Right renal pelvis (tissue), 4 donors: Measurements from ENCODE around the gene TSPAN11. TPM values are rescaled to one million over a fixed set of nuclear protein-coding genes. Genes with fewer than 3 reads are reported as not detected.
"Not testable (repeated sequence)": the region's sequence is repeated elsewhere in the genome, so short reads cannot be mapped to it uniquely, and the experiment has no call there.

ENCODE experiments used
- DNase-seq, 4 donors: peaks; one replicate each; pipeline ENCODE4 v3.0.0-alpha.2; 2013; ENCODE audit warnings: low read depth in 4 of 4, low spot score in 3 of 4, missing footprints in 1 of 4
- polyA plus RNA-seq, 4 donors: library from polyadenylated mRNA; unstranded; fragments of 120-200 nt; gene quantifications; one replicate each; pipeline ENCODE4 v1.2.1, GENCODE V29; 2013; ENCODE audit not compliant: insufficient read length in 4 of 4

Gene TSPAN11
- polyA plus RNA-seq, 4 donors = 4.0 to 7.5 (median 5.3) TPM

GRCh38 chr12:30999723-31000122 is 73.2 kb downstream of the TSPAN11 start:
- DNase-seq = no peak

- no peak for DNase-seq
Measured at GRCh38 chr12:31000751-31001150, 74.2 kb downstream of the TSPAN11 start.

- no peak for DNase-seq
Measured at GRCh38 chr12:31001581-31002360, 75.2 kb downstream of the TSPAN11 start.

- no peak for DNase-seq
Measured at GRCh38 chr12:31002361-31002725, 75.8 kb downstream of the TSPAN11 start.

GRCh38 chr12:31002999-31003398 is 76.5 kb downstream of the TSPAN11 start:
- DNase-seq = no peak

GRCh38 chr12:31003861-31004640 is 77.5 kb downstream of the TSPAN11 start:
- no peak for DNase-seq

- DNase-seq = no peak
Measured at GRCh38 chr12:31004666-31005065, 78.1 kb downstream of the TSPAN11 start.

- no peak for DNase-seq
Measured at GRCh38 chr12:31005256-31005943, 78.9 kb downstream of the TSPAN11 start.

- DNase-seq = no peak
Measured at GRCh38 chr12:31005944-31006361, 79.4 kb downstream of the TSPAN11 start.

GRCh38 chr12:31006416-31007152 is 80.0 kb downstream of the TSPAN11 start:
- DNase-seq = no peak

- DNase-seq = no peak
Measured at GRCh38 chr12:31007153-31007495, 80.6 kb downstream of the TSPAN11 start.

- DNase-seq = no peak
Measured at GRCh38 chr12:31007636-31008175, 81.2 kb downstream of the TSPAN11 start.

- DNase-seq = no peak
Measured at GRCh38 chr12:31008241-31008761, 81.8 kb downstream of the TSPAN11 start.

- no peak for DNase-seq
Measured at GRCh38 chr12:31008961-31009840, 82.7 kb downstream of the TSPAN11 start.

GRCh38 chr12:31009976-31010375 is 83.4 kb downstream of the TSPAN11 start:
- DNase-seq = no peak

- no peak for DNase-seq
Measured at GRCh38 chr12:31011336-31011735, 84.8 kb downstream of the TSPAN11 start.

- DNase-seq = no peak
Measured at GRCh38 chr12:31011746-31012566, 85.4 kb downstream of the TSPAN11 start.

GRCh38 chr12:31012567-31012891 is 86.0 kb downstream of the TSPAN11 start:
- DNase-seq = not testable (repeated sequence)

- no peak for DNase-seq
Measured at GRCh38 chr12:31015215-31015614, 88.7 kb downstream of the TSPAN11 start.
